GM18511 (cell line): Measurements from ENCODE around the gene CFP.
A peak's percentile ranks its signal among the peaks of the same experiment; 100 is the strongest.
"Not testable (repeated sequence)": the region's sequence is repeated elsewhere in the genome, so short reads cannot be mapped to it uniquely, and the experiment has no call there.

ENCODE experiments used
- ATAC-seq: cut with Tn5 transposase; IDR thresholded peaks from one replicate; pipeline ENCODE4 v1.9.1; 2021; ENCODE audit warnings: mild to moderate bottlenecking, moderate library complexity; ENCODE audit not compliant: unreplicated experiment

Gene CFP

DNA sequence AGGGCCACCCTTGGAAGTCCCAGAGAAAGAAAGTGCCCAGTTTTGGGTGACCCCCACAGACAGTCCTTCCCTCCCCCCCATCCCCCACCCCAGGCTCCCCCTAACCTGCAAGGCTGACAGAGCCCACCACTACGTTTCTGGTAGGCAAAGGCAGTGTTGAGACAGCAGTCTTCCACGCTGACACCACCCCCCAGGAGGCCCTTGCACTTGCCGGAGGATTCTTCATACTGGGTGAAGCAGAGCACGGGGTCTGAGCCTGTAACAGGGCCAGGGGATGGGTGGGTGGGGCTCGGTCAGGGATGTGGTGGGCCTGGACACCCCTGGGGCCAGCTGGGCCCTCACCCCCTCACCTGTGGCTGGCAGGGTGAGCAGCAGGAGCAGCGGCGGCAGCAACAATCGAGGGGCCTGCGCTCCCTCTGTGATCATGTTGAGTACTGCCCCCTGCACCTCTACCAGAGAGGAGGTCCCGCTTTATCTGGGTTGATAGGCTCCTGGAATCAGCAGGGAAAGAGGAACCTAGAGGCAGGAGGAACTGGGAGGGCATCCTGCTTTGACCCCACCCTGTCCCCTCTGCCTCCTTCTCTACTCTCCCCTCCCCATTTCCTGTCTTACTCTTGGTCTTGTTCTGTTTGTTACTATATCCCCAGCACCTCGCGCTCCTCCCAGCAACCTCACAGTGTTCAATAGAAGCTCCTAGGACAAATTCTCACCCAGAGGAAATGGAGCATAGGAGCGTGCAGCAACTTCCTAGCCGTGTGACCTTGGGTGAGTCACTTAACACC, at the start of gene CFP:
Gene CFP, minus strand, starts transcription at position 512 of the 782 bp plus-strand sequence. Its CDS starts 86 bp downstream, at position 426.
- ATAC-seq: no peak

DNA sequence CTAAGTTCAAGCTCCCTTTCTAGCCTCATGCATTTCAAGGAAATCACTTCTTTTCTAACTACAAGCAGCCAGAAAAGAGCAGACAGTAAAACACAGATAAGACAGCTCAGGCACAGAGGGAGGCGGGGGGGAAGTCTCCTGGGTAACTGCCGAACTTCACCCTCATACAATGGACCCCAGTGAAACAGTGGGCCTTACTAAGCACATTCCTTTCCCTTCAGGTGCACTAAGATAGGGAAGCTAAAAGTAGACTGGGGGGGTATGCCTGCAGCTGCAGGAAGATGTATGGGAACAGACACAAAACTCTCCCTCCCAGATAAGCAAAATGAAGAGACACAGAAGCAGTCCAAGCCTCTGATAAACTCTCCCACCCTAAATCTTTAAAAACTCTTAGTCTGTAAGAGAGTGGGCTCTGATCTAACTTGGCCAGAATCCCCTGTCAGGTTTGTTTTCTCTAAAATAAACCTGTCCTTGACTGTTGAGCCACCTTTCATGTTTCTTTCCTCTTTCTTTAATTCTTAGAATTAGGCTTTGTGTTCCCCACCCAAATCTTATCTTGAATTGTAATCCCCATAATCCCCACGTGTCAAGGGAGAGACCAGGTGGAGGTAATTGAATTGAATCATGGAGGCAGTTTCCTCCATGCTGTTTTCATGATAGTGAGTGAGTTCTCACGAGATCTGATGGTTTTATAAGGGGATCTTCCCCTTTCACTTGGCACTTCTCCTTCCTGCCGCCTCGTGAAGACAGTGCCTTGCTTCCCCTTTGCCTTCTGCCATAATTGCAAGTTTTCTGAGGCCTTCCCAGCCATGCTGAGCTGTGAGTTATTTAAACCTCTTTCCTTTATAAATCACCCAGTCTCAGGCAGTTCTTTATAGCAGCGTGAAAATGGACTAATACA, 46.5 kb upstream of the CFP start:
- not testable (repeated sequence) for ATAC-seq

DNA sequence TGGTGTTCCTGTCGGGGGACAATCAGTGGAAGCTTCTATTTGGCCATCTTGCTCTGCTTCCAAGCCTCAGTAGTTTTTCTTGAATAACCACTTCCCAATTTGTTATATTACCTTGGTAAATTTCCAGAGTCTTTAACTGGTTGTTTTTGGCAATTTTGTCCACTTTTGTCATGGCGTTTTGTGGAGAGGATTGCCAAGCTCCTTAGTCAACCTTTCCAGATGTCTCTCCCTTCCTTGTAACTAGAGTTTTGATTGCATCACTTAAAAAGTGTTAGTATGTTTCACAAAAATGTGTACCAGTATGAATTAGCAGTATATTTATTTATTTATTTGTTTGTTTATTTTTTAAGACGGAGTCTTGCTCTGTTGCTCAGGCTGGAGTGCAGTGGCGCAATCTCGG, 45.0 kb upstream of the CFP start:
- no peak for ATAC-seq

- ATAC-seq: not testable (repeated sequence)
Observed at GRCh38 chrX:47665797-47666196, 36.1 kb upstream of the CFP start.

DNA sequence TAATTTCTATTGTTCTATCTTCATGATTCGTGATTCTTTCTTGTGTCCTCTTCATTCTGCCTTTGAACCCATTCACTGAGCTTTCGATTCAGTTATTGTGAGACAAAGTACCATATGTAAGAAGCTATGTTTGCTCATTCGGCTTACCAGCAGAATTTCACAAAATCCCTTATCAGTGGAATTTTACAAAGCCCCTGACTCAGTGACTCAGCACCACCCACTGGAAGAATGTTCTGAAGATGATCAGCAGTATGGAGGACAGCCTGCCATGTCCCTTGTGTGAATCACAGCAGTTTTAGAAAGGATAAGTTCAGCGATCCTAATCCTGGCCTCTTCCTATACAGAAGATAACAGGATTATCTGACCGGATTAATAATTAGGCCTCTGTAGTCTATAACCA, 35.0 kb upstream of the CFP start:
- no peak for ATAC-seq

DNA sequence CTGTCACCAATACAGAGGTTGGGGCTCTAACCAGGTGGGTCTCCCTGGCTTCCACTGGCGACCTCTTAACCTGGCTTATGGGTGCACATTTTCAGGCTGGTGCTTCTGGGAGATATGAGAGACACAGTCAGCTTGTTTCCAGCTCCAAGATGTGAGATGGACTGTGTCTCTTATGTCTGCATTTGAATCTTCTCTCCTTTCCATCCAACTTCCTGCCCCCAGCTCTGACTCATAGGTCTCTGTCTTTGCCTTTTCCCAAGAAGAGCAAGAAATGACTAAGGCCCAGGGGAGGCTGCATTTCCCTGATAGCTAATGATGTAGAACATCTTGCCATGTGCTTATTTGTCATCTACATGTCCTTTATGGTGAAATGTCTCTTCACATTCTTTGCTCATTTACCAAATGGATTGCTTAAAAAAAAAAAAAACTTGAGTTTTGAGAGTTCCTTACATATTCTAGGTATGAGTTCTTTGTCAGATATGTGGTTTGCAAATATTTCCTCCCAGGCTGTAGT, 32.5 kb upstream of the CFP start:
- ATAC-seq: no peak

- ATAC-seq: no peak
Observed at GRCh38 chrX:47661539-47661938, 31.8 kb upstream of the CFP start.

GRCh38 chrX:47659421-47659726, 29.6 kb upstream of the CFP start:
- ATAC-seq: no peak

- peak; percentile 87 for ATAC-seq
Observed at GRCh38 chrX:47658684-47659420, 29.1 kb upstream of the CFP start, which contains the start of gene UXT. UXT (minus strand) TSS chrX:47659180; CDS start chrX:47658927, 253 bp downstream.

DNA sequence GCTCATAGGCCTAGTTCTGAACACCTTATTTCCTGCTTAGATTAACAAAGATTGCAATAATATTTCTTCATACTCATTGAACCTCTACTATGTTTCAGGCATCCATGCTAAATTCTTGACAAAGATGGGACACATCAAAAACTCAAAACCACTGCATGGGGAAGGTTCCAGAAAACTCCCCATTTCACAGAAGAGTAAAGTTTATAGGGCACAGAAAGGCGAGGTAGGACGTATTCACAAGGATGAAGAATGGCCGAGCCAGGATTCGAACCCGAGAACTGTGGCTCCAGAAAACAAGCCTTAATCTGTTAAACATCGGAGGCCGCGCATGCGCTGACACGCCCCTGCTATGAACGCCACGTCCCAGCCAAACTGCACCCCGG, 28.6 kb upstream of the CFP start:
- ATAC-seq: no peak

- no peak for ATAC-seq
Observed at GRCh38 chrX:47651043-47651905, 21.5 kb upstream of the CFP start.

DNA sequence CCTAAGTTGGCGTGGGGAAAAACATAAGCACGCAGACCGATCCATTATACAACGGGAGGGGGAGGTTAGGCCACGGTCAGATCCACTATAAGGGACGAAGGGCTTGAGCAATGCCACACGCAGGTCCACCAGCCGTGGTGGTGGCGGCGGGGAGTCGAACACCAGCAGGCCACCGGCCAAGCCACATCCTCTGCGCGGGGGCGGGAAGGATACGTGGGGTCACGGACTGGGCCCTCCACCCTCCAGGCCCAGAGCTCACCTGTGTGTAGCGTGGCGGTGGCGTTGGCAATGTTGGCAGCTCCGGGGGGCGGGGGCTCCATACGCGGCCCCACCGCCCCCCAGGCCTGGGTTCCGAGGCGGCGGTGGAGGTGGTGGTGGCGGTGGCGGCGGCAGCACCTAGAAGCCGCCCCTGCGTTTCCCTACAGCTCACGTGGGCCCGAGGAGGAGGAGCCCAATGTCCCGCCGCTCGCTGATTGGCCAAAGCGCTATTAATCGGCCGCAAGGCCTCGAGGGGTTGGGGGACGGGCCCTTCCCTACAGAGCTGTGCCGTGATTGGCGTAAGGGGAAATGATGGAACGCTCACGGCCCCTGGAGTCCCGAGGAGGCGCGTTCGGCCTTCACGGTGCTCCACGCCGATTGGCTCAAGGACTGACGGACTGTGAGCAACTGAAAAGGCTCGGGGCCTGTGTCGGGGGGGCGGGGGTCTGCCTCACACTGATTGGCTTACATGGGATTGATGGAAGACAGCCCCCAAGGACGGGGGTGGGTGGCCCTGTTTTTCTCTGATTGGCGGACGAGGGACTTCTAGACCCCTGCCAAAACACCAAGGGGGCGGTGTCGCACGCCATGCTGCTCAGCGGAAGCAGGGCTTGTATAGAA, 20.7 kb upstream of the CFP start, which contains the start of gene ELK1:
Gene ELK1, minus strand, starts transcription at position 400 of the 879 bp plus-strand sequence. CDS start 9,122 bp downstream, outside the sequence.
- peak; percentile 92 for ATAC-seq

DNA sequence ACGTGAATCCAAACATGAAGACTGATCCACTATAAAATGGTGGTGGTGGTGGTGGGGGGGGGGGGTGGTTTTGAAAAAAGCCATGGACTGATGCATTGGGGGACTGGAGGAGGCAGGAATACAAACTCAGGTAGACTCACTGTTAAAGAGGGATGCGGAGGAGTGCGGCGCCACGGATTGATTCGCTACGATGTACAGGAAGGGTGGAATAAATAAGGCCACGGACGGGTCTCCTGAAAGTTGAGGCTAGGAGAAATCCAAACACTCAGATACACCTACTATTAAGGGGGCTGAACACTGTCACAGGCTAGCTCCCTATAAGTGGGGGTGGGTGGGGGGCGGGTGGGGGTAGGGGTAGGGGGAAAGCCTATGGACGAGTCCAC, 20.0 kb upstream of the CFP start:
- ATAC-seq: no peak

GRCh38 chrX:47649271-47649670, 19.5 kb upstream of the CFP start:
- ATAC-seq: no peak

GRCh38 chrX:47648376-47648775, 18.6 kb upstream of the CFP start:
- no peak for ATAC-seq

DNA sequence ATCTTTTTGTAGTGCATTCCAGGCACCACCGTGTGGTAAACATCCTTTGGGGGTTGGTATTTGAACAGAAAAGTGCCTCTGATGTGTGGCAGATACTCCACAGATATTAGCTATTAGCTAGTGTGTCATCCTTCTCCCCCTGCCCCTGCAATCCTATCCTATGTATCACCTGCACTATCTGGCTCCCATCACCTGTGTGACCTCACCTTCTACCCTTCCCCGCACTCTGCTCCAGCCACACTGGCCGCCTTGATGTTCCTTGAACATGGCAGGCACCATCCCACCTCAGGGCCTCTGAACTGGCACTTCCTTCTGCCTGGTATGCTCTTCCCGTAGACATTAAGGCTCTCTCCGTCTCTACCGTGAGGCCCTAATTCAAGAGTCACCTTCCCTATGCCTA, 16.9 kb upstream of the CFP start:
- ATAC-seq: no peak

GRCh38 chrX:47645530-47645929, 15.8 kb upstream of the CFP start:
- ATAC-seq: no peak

DNA sequence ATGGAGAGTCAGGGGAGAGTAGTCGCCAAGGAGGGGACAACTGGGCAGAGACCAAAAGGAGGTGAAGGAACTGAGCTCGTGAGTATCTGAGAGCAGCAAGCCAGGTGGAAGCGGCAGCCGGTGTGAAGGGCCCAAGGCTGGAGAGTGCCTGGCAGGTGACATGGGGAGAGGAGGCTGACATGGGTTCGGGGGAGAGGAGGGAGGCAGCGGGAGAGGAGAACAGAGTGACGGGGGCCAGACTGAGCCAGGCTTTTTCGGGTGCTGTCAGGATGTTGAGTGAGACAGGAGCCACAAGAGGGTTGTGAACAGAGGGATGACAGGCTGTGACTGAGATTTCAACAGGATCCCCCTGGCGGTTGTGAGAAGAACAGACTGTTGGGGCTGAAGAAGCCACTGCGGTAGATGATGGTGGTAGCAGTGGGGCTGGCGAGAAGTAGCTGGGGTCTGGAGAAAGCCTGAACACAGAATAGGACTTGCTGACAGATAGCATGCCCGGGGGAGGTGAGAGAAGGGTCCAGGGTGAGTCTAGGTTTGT, 14.9 kb upstream of the CFP start:
- ATAC-seq: peak; percentile 64

DNA sequence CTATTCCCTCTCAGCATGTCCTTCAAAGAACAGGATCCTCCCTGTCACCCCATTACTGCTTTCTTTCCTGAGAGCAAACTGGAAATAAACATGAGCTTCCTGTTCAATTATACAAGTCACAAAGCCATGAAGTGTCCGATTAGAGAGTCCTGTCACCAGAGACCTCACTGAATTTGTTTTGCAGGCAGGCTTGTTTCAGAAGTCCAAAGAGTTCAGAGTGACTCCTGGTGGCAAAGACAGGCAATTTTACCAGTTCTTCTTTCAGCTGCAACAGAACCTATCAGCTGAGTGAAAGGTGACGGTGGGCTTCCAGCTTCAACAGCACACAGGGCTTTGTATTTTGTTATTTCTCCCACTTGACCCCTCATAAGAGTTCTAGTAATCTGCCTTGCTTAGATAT, 14.2 kb upstream of the CFP start:
- no peak for ATAC-seq
